CD8-positive, alpha-beta memory T cell (primary cell): ENCODE results near the gene IRF2. TPM values are rescaled to one million over a fixed set of nuclear protein-coding genes. Genes with fewer than 3 reads are reported as not detected.

Experiments used
- CTCF ChIA-PET: fragments of 350-600 bp; sonication (Branson Sonifier 250); formaldehyde crosslinking; loops from one replicate; lab custom pipeline; 2021; ENCODE audit warnings: antibody characterized with exemption; lab: Charles Lee
- POLR2A ChIA-PET: fragments of 350-600 bp; sonication (Branson Sonifier 250); formaldehyde crosslinking; loops from one replicate; lab custom pipeline; 2021; ENCODE audit warnings: antibody characterized with exemption; lab: Charles Lee
- DNase-seq, 5 donors: peaks; one replicate each; pipeline versions ENCODE4 v3.0.0 to v3.0.0-alpha.2; 2020 to 2022; ENCODE audit warnings: mixed read lengths in 1 of 5
- H3K27ac ChIP-seq: one replicate; pipeline ENCODE4 v1.7.0; 2013; ENCODE audit warnings: low read depth, mild to moderate bottlenecking, low read length, moderate library complexity
- H3K27me3 ChIP-seq: 2 replicates; pipeline ENCODE4 v1.7.0; 2013; ENCODE audit warnings: low read length, mild to moderate bottlenecking; ENCODE audit not compliant: insufficient read depth, poor library complexity, severe bottlenecking
- H3K36me3 ChIP-seq: 2 replicates; pipeline ENCODE4 v1.7.0; 2013; ENCODE audit warnings: mild to moderate bottlenecking, low read length, moderate library complexity; ENCODE audit not compliant: insufficient read depth
- H3K4me1 ChIP-seq: 2 replicates; pipeline ENCODE4 v1.7.0; 2013; ENCODE audit warnings: mild to moderate bottlenecking, low read length, moderate library complexity; ENCODE audit not compliant: insufficient read depth
- H3K4me3 ChIP-seq: 2 replicates; pipeline ENCODE4 v1.7.0; 2013; ENCODE audit warnings: mild to moderate bottlenecking, low read length
- H3K9me3 ChIP-seq: 2 replicates; pipeline ENCODE4 v1.7.0; 2013; ENCODE audit warnings: mild to moderate bottlenecking, low read length
- H3K27ac Mint-ChIP-seq, 8 donors: one replicate each; pipeline ENCODE4 v1.8.0; 2020 to 2021; ENCODE audit warnings: mixed read lengths in 8 of 8, mild to moderate bottlenecking in 6 of 8, inconsistent platforms in 3 of 8, moderate library complexity in 3 of 8
- H3K27me3 Mint-ChIP-seq, 2 donors: one replicate each; pipeline ENCODE4 v1.8.0; 2020 to 2021; ENCODE audit warnings: mixed read lengths in 2 of 2, mild to moderate bottlenecking in 1 of 2, moderate library complexity in 1 of 2
- H3K36me3 Mint-ChIP-seq, 3 donors: one replicate each; pipeline ENCODE4 v1.8.0; 2020 to 2021; ENCODE audit warnings: mixed read lengths in 3 of 3, inconsistent platforms in 1 of 3, mild to moderate bottlenecking in 1 of 3
- H3K4me1 Mint-ChIP-seq, 3 donors: one replicate each; pipeline ENCODE4 v1.8.0; 2020 to 2021; ENCODE audit warnings: mixed read lengths in 3 of 3, inconsistent platforms in 1 of 3, mild to moderate bottlenecking in 1 of 3
- H3K4me3 Mint-ChIP-seq, 7 donors: one replicate each; pipeline ENCODE4 v1.8.0; 2020 to 2021; ENCODE audit warnings: mixed read lengths in 7 of 7, mild to moderate bottlenecking in 6 of 7, moderate library complexity in 4 of 7, inconsistent platforms in 2 of 7
- H3K9me3 Mint-ChIP-seq, 5 donors: one replicate each; pipeline ENCODE4 v1.8.0; 2020 to 2022; ENCODE audit warnings: mixed read lengths in 5 of 5, mild to moderate bottlenecking in 3 of 5, moderate library complexity in 2 of 5, inconsistent platforms in 1 of 5
- polyA plus RNA-seq: library from polyadenylated mRNA; unstranded; fragments of 300-500 nt; fragmentation: Illumina TruSeq; gene quantifications from one replicate; pipeline ENCODE4 v1.2.3, GENCODE V29; 2021
- total RNA-seq, 2 experiments: library from RNA; stranded (reverse); gene quantifications; one replicate each; pipeline ENCODE4 v1.2.3, GENCODE V29; 2021

The IRF2 gene
- total and polyA plus RNA-seq, 3 experiments from 2014 or later = 44.1 to 79.3 (median 44.3) TPM

DNA sequence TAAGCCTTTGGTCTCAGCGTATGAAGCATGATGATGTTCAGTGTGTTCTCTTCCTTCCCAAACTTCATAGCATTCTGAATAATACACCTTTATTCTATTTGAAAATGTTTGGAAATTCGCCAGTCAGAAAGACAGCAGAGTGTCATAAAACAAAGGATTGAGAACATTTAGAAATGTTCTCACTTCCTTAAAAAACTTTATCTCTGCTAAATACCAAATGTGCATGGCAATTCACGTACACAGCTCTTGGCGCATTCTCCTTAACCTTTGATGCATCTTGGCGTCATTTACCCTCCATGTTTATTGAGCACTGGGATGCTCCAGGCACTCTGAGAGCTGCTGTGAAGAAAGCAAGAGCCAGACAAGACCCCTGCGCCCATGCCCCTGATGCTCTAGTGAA, 7.2 kb upstream of the IRF2 start:
- no peaks in the 10 kb centered on the region for H3K36me3 ChIP-seq
- H3K4me3 Mint-ChIP-seq = no peak overlapping the region
- no peaks in the 10 kb centered on the region for H3K27me3 Mint-ChIP-seq
- ChIA-PET CTCF (no interaction called here), POLR2A (no interaction called here)
- H3K4me3 ChIP-seq = no peak overlapping the region
- peaks cover 21% of the 10 kb centered on the region for H3K4me1 ChIP-seq
- H3K36me3 Mint-ChIP-seq = peaks cover 0 to 10% (median 7%) of the 10 kb centered on the region in 3 donors
- no peaks in the 10 kb centered on the region for H3K27me3 ChIP-seq
- no peaks in the 10 kb centered on the region for H3K9me3 ChIP-seq
- DNase-seq = no peak
- H3K4me1 Mint-ChIP-seq = peaks cover 31 to 47% (median 36%) of the 10 kb centered on the region in 3 donors
- no peak overlapping the region for H3K27ac ChIP-seq
- no peaks in the 10 kb centered on the region for H3K9me3 Mint-ChIP-seq
- peak overlapping the region in 1 of 8 donors; percentile 20 for H3K27ac Mint-ChIP-seq

DNA sequence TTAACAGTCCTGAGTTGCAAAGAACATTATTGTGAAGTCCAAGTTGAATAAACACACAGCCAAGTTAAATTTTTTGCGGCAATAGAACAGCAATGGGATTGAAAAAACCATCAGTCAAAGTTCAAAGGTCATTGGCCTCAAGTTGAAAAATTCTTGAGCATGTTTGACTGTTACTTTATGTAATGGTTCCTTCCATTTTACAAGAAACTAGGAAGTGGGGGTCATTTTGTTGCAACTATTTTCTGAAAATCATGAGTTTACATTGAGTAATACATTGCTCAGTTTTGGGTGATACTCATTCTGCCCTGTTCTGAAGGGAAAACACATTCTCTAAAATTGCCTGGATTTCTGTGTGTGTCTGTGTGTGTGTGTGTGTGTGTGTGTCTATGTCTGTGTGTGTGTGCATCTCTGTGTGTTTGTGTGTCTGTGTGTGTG, 5.2 kb upstream of the IRF2 start:
- no peaks in the 10 kb centered on the region for H3K27me3 ChIP-seq
- no peak overlapping the region for H3K4me3 ChIP-seq
- H3K4me1 Mint-ChIP-seq = peaks cover 41 to 60% (median 51%) of the 10 kb centered on the region in 3 donors
- no peaks in the 10 kb centered on the region for H3K9me3 ChIP-seq
- no peak overlapping the region for H3K27ac ChIP-seq
- H3K4me1 ChIP-seq = peaks cover 33% of the 10 kb centered on the region
- H3K27me3 Mint-ChIP-seq = no peaks in the 10 kb centered on the region
- DNase-seq = no peak
- peaks cover 0 to 23% (median 5%) of the 10 kb centered on the region in 3 donors for H3K36me3 Mint-ChIP-seq
- POLR2A ChIA-PET = interaction anchor here (1.0 kb wide), 1 partner anchor 70 kb away, joined by 5 read pairs; no protein-coding TSS in a partner anchor
- CTCF ChIA-PET = interaction anchor here (1.4 kb wide), 1 partner anchor 55 kb away, joined by 3 read pairs; no protein-coding TSS in a partner anchor
- no peak overlapping the region for H3K4me3 Mint-ChIP-seq
- H3K9me3 Mint-ChIP-seq = no peaks in the 10 kb centered on the region
- H3K27ac Mint-ChIP-seq = peak overlapping the region in 5 of 8 donors; percentile 22 to 79 (median 51)
- no peaks in the 10 kb centered on the region for H3K36me3 ChIP-seq

DNA sequence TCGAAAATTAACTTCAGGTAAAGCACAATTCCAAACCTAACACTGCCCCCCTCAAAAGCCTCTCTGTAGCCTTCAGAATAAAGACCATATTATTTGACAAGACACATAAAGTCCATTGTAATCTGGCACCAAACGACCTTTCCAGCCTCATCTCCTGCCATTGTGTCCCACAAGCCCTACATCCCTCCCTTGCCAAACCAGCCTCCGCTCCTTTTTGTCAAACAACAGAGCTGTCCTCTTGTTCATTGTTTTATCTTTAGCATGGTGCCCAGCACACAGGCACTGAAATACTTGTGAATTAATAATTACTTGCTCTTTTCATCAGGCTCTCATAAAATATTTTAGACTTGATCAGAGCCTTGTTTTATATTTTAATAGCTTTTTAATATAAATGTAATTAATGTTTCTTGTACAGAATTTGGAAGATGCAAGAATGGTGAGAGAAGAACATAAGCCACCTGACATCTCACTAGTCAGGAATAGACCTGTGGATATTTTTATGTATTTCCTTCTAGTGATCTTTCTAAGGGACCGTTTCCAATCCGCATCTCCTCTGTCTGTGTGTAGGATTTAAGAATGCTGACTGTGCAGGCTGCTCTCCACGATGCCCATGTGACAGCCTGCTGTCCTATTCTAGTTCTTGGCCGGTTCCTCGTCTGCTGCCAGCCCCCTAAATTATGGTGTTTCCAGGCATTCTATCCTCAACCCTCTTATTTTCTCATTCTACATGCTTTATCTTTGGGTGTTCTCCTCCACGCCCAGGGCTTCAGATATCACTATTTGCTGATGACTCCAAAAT, 3.0 kb upstream of the IRF2 start:
- Histone ChIP-seq H3K27ac (no peak overlapping the region), H3K36me3 (no peaks in the 10 kb centered on the region), H3K4me1 (peaks cover 33% of the 10 kb centered on the region), H3K27me3 (no peaks in the 10 kb centered on the region), H3K4me3 (peak overlapping the region; percentile 30), H3K9me3 (no peaks in the 10 kb centered on the region)
- H3K4me3 Mint-ChIP-seq = peak overlapping the region; percentile 82 to 100 (median 99)
- peak overlapping the region; percentile 86 to 100 (median 94) for H3K27ac Mint-ChIP-seq
- ChIA-PET POLR2A (interaction anchor here (0.6 kb wide), 2 partner anchors 57 to 61 kb away, joined by 3 to 4 read pairs; no protein-coding TSS in a partner anchor), CTCF (interaction anchor here (0.9 to 1.4 kb wide), 4 partner anchors 25 to 168 kb away, joined by 3 to 4 read pairs (median 3); no protein-coding TSS in a partner anchor)
- no peak for DNase-seq
- no peaks in the 10 kb centered on the region for H3K27me3 Mint-ChIP-seq
- no peaks in the 10 kb centered on the region for H3K9me3 Mint-ChIP-seq
- H3K36me3 Mint-ChIP-seq = peaks cover 0 to 33% (median 2%) of the 10 kb centered on the region in 3 donors
- H3K4me1 Mint-ChIP-seq = peaks cover 43 to 56% (median 52%) of the 10 kb centered on the region in 3 donors

DNA sequence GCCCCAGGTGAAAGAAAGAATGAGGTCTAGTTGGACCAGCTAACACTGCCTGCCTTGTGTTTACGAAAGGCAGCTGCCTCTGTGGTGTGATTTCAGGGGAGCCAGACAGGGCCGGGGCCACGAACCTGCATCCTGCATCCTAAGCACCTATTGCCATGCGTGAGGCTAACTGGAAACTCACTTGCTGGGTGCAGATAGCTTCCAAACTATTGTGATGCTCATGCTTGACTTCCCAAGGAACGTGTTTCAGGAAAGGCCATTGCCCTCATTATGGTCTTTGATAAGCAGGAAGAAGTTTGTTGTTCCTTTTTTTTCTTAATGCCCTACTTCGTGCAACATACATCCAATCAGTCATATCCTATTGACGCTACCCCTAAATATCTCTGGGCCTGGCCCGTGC, 2.3 kb upstream of the IRF2 start:
- Mint-ChIP-seq H3K4me3 (peak overlapping the region; percentile 82 to 100 (median 99)), H3K27me3 (no peaks in the 10 kb centered on the region), H3K36me3 (peaks cover 0 to 36% (median 2%) of the 10 kb centered on the region in 3 donors), H3K4me1 (peaks cover 50 to 60% (median 59%) of the 10 kb centered on the region in 3 donors), H3K27ac (peak overlapping the region; percentile 86 to 100 (median 94)), H3K9me3 (no peaks in the 10 kb centered on the region)
- CTCF ChIA-PET = interaction anchor here (0.9 to 1.4 kb wide), 4 partner anchors 26 to 168 kb away, joined by 3 to 4 read pairs (median 3); no protein-coding TSS in a partner anchor
- peak; percentile 6 to 54 (median 19) for DNase-seq
- H3K9me3 ChIP-seq = no peaks in the 10 kb centered on the region
- no peaks in the 10 kb centered on the region for H3K36me3 ChIP-seq
- no peaks in the 10 kb centered on the region for H3K27me3 ChIP-seq
- POLR2A ChIA-PET = interaction anchor here (0.6 to 2.9 kb wide), 6 partner anchors 21 to 971 kb away, joined by 3 to 50 read pairs (median 8); no protein-coding TSS in a partner anchor
- peak overlapping the region; percentile 30 for H3K4me3 ChIP-seq
- H3K27ac ChIP-seq = no peak overlapping the region
- peaks cover 38% of the 10 kb centered on the region for H3K4me1 ChIP-seq

DNA sequence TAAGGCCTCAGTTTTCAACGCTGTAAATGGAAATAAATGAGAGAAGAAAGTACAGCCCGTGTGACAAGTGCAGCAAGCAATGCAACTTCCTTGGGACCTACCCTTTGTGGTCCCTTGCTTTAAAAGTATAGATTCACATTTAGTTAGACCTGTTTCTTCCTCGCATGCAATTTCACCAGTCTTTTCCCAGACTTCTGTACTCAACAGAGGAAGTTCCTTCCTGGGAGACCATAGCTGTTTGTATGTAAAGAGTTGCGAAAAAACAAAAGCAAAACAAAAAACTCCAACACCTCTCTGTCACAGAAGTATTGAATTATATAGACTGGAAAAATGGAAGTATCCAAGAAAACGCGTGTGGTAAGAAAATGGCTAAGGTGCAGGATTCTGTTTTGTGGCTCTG, 1.1 kb upstream of the IRF2 start:
- peaks cover 45% of the 10 kb centered on the region for H3K4me1 ChIP-seq
- CTCF ChIA-PET = interaction anchor here (1.1 to 1.6 kb wide), 2 partner anchors 62 to 212 kb away, joined by 4 read pairs; no protein-coding TSS in a partner anchor

DNA sequence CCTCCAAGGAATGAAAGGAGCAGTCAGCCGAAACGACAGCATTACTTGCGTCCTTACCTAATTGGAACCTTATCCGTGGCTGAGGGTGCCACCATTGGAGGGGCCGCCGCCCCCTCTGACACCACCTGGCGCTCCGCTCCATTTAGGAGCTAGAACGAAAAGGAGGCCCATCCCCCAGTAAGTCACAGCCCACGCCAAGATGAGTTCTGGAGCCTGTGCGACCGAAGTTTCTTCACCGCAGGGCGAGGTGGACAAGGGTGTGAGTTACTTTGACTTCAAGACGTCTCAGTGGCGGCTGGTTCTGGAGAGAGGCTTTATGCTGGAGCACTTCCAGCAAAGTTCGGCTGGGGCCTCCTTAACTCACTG, 729 bp upstream of the IRF2 start:
- Mint-ChIP-seq H3K27me3 (no peaks in the 10 kb centered on the region), H3K4me3 (peak overlapping the region; percentile 94 to 100 (median 100)), H3K27ac (peak overlapping the region; percentile 96 to 100 (median 98)), H3K4me1 (peaks cover 55 to 70% (median 68%) of the 10 kb centered on the region in 3 donors), H3K9me3 (no peaks in the 10 kb centered on the region), H3K36me3 (peaks cover 0 to 36% (median 2%) of the 10 kb centered on the region in 3 donors)
- Histone ChIP-seq H3K27ac (peak overlapping the region; percentile 94), H3K4me1 (peaks cover 45% of the 10 kb centered on the region), H3K27me3 (no peaks in the 10 kb centered on the region), H3K9me3 (no peaks in the 10 kb centered on the region), H3K4me3 (peak overlapping the region; percentile 72), H3K36me3 (no peaks in the 10 kb centered on the region)
- ChIA-PET POLR2A (interaction anchor here (0.5 to 2.9 kb wide), 14 partner anchors 39 to 287 kb away, joined by 3 to 50 read pairs (median 8); partner anchors contain the start of genes CASP3 and PRIMPOL), CTCF (interaction anchor here (1.1 to 1.6 kb wide), 4 partner anchors 27 to 212 kb away, joined by 3 to 11 read pairs (median 4); no protein-coding TSS in a partner anchor)
- DNase-seq = peak in 4 of 5 donors; percentile 33 to 69 (median 54)

More for the DNA sequence above, 1.1 kb upstream of the IRF2 start:
- H3K27me3 Mint-ChIP-seq = no peaks in the 10 kb centered on the region
- H3K4me3 ChIP-seq = peak overlapping the region; percentile 72
- no peaks in the 10 kb centered on the region for H3K9me3 ChIP-seq
- H3K36me3 ChIP-seq = no peaks in the 10 kb centered on the region
- POLR2A ChIA-PET = interaction anchor here (0.6 to 2.9 kb wide), 10 partner anchors 39 to 287 kb away, joined by 3 to 50 read pairs (median 8); partner anchors contain the start of genes CASP3 and PRIMPOL
- peak overlapping the region; percentile 96 to 100 (median 98) for H3K27ac Mint-ChIP-seq
- peak overlapping the region; percentile 94 to 100 (median 100) for H3K4me3 Mint-ChIP-seq
- H3K27me3 ChIP-seq = no peaks in the 10 kb centered on the region
- H3K9me3 Mint-ChIP-seq = no peaks in the 10 kb centered on the region
- peak overlapping the region; percentile 94 for H3K27ac ChIP-seq
- peaks cover 0 to 36% (median 2%) of the 10 kb centered on the region in 3 donors for H3K36me3 Mint-ChIP-seq
- no peak for DNase-seq
- H3K4me1 Mint-ChIP-seq = peaks cover 55 to 67% (median 65%) of the 10 kb centered on the region in 3 donors

DNA sequence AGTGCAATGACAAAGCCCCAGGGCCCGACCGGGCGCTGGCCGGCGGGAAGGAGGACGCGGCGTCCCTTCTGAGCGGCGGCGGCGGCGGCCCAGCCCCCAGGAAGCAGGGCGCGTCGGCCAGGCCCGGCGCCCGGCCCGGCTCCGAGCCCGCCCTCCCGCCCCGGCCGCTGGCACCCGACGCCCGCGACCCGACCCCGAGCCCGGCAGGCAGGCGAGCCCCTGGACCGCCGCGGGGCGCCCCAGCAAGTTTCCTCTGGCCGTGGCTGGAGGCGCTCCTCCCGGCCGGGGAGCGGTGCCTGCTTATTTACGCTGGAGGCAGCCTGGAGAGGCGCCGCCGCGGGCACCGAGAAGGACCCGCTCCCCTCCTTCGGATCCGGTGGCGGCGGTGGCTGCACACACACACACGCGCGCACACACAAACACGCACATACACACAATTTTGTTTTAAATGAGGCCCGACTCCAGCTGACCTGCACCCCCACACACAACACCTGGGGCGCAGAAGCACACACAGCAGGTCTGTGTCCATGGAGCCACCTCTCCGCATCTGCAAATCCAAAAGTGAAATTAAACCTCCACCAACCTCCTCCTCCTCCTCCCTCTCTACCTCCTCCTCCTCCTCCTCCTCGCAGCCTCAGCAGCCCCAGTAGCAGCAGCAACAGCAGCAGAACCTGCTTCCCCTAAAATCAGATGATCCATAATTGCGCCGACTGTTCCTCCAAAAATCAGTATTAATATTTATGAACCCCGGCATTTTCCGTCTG, 669 bp downstream of the IRF2 start:
- POLR2A ChIA-PET = interaction anchor here (0.6 to 2.9 kb wide), 14 partner anchors 8 to 289 kb away, joined by 3 to 50 read pairs (median 8); partner anchors contain the start of genes CASP3 and PRIMPOL
- Histone ChIP-seq H3K4me3 (peak overlapping the region; percentile 100), H3K27me3 (no peaks in the 10 kb centered on the region), H3K9me3 (no peaks in the 10 kb centered on the region), H3K36me3 (no peaks in the 10 kb centered on the region), H3K4me1 (peaks cover 42% of the 10 kb centered on the region), H3K27ac (peak overlapping the region; percentile 94)
- peak overlapping the region; percentile 95 to 100 (median 98) for H3K27ac Mint-ChIP-seq
- peaks cover 0 to 42% (median under 1%) of the 10 kb centered on the region in 3 donors for H3K36me3 Mint-ChIP-seq
- CTCF ChIA-PET = interaction anchor here (0.7 to 1.6 kb wide), 5 partner anchors 26 to 211 kb away, joined by 3 to 11 read pairs (median 4); no protein-coding TSS in a partner anchor
- H3K9me3 Mint-ChIP-seq = no peaks in the 10 kb centered on the region
- H3K27me3 Mint-ChIP-seq = no peaks in the 10 kb centered on the region
- DNase-seq = peak; percentile 30 to 70 (median 61)
- H3K4me1 Mint-ChIP-seq = peaks cover 57 to 72% (median 69%) of the 10 kb centered on the region in 3 donors
- peak overlapping the region; percentile 94 to 100 (median 100) for H3K4me3 Mint-ChIP-seq
